Fibroblast of lung (primary cell): ENCODE results near the gene DDX27. TPM values are rescaled to one million over a fixed set of nuclear protein-coding genes. Genes with fewer than 3 reads are reported as not detected.

Experiments
- DNase-seq, 2 donors: peaks; one replicate each; pipeline versions ENCODE4 v3.0.0 to v3.0.0-alpha.2; 2010; ENCODE audit warnings: low read depth in 2 of 2
- H2AFZ ChIP-seq: 2 replicates; pipeline ENCODE4 v1.5.1; 2012; ENCODE audit warnings: low read length, control low read depth, inconsistent platforms
- H3K27ac ChIP-seq: 2 replicates; pipeline ENCODE4 v1.5.1; 2011; ENCODE audit warnings: low read length, control low read depth; ENCODE audit not compliant: insufficient read depth
- H3K27me3 ChIP-seq: 2 replicates; pipeline ENCODE4 v1.5.1; 2011; ENCODE audit warnings: mild to moderate bottlenecking, low read length; ENCODE audit not compliant: control insufficient read depth, insufficient read depth
- H3K36me3 ChIP-seq: 2 replicates; pipeline ENCODE4 v1.5.1; 2011; ENCODE audit warnings: low read length; ENCODE audit not compliant: control insufficient read depth, insufficient read depth
- H3K4me1 ChIP-seq: 2 replicates; pipeline ENCODE4 v1.5.1; 2011; ENCODE audit warnings: low read length; ENCODE audit not compliant: control insufficient read depth, insufficient read depth; ENCODE audit errors: extremely low read depth
- H3K4me2 ChIP-seq: 2 replicates; pipeline ENCODE4 v1.5.1; 2011; ENCODE audit warnings: low read length, control low read depth; ENCODE audit not compliant: insufficient read depth; ENCODE audit errors: extremely low read depth
- H3K4me3 ChIP-seq, 4 experiments: fragments of 200-600 bp in 1 of 4; sonication (generic) in 1 of 4; replicated peaks in 1 of 4; 2 replicates each; pipeline ENCODE4 v1.5.1; 2011 to 2016; ENCODE audit warnings: low read length in 4 of 4, low read depth in 3 of 4, mild to moderate bottlenecking in 3 of 4, control low read depth in 2 of 4, inconsistent platforms in 1 of 4, mixed read lengths in 1 of 4; ENCODE audit not compliant: insufficient read depth in 1 of 4; ENCODE audit errors: control extremely low read depth in 1 of 4
- H3K79me2 ChIP-seq: 2 replicates; pipeline ENCODE4 v1.5.1; 2012; ENCODE audit warnings: mild to moderate bottlenecking, low read length, inconsistent platforms; ENCODE audit not compliant: control insufficient read depth, insufficient read depth
- H3K9ac ChIP-seq: 2 replicates; pipeline ENCODE4 v1.5.1; 2011; ENCODE audit warnings: mild to moderate bottlenecking, low read length, control low read depth; ENCODE audit not compliant: insufficient read depth
- H3K9me3 ChIP-seq: 2 replicates; pipeline ENCODE4 v1.5.1; 2012; ENCODE audit warnings: low read depth, low read length; ENCODE audit not compliant: control insufficient read depth, insufficient read depth
- H4K20me1 ChIP-seq: 2 replicates; pipeline ENCODE4 v1.5.1; 2011; ENCODE audit warnings: low read length; ENCODE audit not compliant: control insufficient read depth, insufficient read depth; ENCODE audit errors: extremely low read depth
- EZH2 ChIP-seq: IDR thresholded peaks from 2 replicates; pipeline ENCODE4 v1.5.1; 2012; ENCODE audit warnings: low read length, control low read depth, mild to moderate bottlenecking; ENCODE audit errors: missing control alignments
- polyA plus RNA-seq, 2 donors: library from polyadenylated mRNA; depleted of rRNA in 1 of 2; stranded (reverse) in 1 of 2; unstranded in 1 of 2; fragments of >200 nt; gene quantifications; 2 replicates each; pipeline ENCODE4 v1.2.1, GENCODE V29; 2011 to 2012; ENCODE audit warnings: missing spikeins in 1 of 2
- total RNA-seq: library from RNA; depleted of rRNA; stranded (reverse); fragments of >200 nt; gene quantifications from 2 replicates; pipeline ENCODE4 v1.2.1, GENCODE V29; 2014
- TF ChIP-seq, protein P1 (sequence below), 2 donors: IDR thresholded peaks in 1 of 2; conservative IDR thresholded peaks in 1 of 2; 1 replicate in 1 of 2; 2 replicates in 1 of 2; pipeline ENCODE4 v1.5.1; 2011 to 2012; ENCODE audit warnings: low read length in 2 of 2, control low read depth in 1 of 2, inconsistent platforms in 1 of 2, low read depth in 1 of 2, mild to moderate bottlenecking in 1 of 2

Gene DDX27
- total and polyA plus RNA-seq, 2 donors (not counting 1 experiment from before 2014, with no cell fraction given), result 24.7 to 32.5 TPM

DNA sequence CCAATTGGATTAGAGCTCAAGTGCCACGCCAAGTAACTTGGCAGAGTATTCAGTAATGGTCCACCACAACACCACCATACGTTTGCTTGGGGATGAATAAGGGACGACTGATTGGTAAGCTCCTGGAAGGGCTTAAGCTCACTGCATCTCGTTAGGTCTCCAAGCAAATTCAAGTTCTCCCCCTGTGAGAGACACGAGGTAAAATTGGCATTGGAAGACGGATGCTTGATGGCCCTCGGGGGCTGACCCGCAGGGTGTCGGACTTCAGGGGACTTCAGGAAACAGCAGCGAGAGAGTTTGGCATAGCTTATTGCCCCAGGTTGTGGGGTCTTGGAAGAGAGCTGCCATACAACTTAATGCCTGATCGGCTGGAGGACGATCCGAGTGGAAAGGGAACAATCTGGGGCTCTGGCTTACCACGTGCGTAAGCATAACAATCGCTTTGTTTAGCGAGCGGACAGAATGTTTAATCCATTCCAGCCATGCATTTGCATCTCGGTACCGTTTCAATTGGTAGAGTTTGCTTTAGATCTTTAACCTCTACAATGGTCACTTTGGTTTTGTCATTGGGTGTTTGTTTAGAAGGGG, 63.5 kb downstream of the DDX27 start:
- Histone ChIP-seq H3K4me1 (peaks cover 1% of the 10 kb centered on the region), H3K4me3 (peak overlapping the region in 3 of 4 experiments; percentile 15 to 100 (median 96)), H2AFZ (no peak overlapping the region), H4K20me1 (peaks cover 10% of the 10 kb centered on the region), H3K79me2 (peaks cover 88% of the 10 kb centered on the region), H3K27ac (no peak overlapping the region), H3K4me2 (peak overlapping the region; percentile 48), H3K9ac (no peak overlapping the region), H3K36me3 (peaks cover 56% of the 10 kb centered on the region), H3K9me3 (peaks cover 16% of the 10 kb centered on the region), H3K27me3 (no peaks in the 10 kb centered on the region)
- no peak for TF ChIP-seq EZH2
- TF ChIP-seq, protein P1, sequence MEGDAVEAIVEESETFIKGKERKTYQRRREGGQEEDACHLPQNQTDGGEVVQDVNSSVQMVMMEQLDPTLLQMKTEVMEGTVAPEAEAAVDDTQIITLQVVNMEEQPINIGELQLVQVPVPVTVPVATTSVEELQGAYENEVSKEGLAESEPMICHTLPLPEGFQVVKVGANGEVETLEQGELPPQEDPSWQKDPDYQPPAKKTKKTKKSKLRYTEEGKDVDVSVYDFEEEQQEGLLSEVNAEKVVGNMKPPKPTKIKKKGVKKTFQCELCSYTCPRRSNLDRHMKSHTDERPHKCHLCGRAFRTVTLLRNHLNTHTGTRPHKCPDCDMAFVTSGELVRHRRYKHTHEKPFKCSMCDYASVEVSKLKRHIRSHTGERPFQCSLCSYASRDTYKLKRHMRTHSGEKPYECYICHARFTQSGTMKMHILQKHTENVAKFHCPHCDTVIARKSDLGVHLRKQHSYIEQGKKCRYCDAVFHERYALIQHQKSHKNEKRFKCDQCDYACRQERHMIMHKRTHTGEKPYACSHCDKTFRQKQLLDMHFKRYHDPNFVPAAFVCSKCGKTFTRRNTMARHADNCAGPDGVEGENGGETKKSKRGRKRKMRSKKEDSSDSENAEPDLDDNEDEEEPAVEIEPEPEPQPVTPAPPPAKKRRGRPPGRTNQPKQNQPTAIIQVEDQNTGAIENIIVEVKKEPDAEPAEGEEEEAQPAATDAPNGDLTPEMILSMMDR (conservative IDR thresholded peaks at IDR 0.05 in 1 of 2, IDR thresholded peaks at IDR 0.05 in 1 of 2; ENCODE audit: low read depth in 1 of 2, low read length in 2 of 2), result no peak
- DNase-seq, result no peak

DNA sequence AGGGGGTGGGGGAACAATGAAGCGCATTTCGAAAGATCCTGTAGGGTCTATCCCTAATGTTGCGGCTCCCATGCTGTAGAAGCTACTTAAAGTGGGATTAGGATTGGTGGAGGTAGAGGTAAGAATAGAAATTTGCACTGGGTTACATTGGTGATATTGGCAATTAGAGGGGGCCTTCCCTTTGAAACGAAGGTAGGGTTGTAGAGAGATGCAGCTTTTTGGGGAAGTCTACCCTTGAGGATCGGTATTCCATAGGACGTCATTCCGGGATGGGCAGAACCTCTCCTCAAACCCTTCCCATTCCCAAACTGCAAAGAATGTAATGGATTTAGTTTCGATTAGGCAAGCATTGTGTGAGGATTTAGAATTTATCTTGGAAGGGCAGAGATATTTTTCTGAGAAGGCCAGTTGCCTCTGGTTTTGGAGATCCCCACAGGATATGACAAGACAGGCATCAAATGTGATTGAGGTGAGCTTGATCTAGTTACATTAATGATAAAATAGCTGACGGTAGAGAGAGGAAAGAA, 64.0 kb downstream of the DDX27 start:
- Histone ChIP-seq H3K9me3 (peaks cover 16% of the 10 kb centered on the region), H3K27me3 (no peaks in the 10 kb centered on the region), H3K79me2 (peaks cover 87% of the 10 kb centered on the region), H2AFZ (no peak overlapping the region), H4K20me1 (peaks cover 12% of the 10 kb centered on the region), H3K9ac (no peak overlapping the region), H3K4me1 (peaks cover 4% of the 10 kb centered on the region), H3K4me2 (peak overlapping the region; percentile 46), H3K4me3 (peak overlapping the region; percentile 4 to 100 (median 52)), H3K27ac (no peak overlapping the region), H3K36me3 (peaks cover 57% of the 10 kb centered on the region)
- DNase-seq, result no peak
- no peak for TF ChIP-seq EZH2
- TF ChIP-seq, protein P1 (conservative IDR thresholded peaks at IDR 0.05 in 1 of 2, IDR thresholded peaks at IDR 0.05 in 1 of 2; ENCODE audit: low read depth in 1 of 2, low read length in 2 of 2), result no peak

DNA sequence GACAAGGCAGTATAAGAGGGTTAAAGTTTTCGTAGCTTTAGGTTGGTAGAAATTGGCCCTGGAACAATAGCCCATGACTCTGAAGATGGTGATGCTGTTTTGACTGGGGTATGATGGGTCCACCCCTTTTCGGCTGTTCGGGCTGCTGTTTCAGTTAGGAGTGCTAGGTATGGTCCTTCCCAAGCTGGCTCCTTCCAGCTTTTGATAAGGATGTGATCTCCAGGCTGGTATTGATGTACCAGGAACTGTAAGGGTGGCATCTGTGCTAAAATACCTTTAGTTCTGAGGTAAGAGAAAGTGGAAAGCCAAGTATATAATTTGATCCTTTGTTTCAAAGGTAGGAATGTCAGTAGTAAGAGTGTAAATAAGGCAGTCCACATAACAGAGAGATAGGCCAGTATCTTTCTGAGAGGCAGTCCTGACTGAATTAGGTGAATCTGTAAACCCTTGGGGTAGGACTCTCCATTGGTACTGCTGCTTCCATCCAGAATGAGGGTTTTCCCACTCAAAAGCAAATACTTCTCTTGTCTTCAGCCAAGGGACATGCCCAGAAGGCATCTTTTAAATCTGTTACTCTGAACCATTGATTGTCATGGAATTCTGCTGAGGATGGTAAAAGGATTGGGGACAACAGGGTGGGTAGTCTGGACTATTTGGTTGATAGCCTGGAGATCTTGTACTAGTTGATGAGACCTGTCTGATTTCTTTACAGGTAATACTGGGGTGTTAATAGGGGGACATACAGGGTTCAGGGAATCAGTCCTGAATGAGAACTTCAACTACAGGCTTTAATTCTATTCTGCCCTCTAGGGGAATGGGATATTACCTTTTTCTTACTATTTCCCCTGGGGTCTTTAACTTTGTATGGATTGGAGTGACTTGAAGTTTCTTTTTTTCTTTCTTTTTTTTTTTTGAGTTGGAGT, 64.7 kb downstream of the DDX27 start:
- Histone ChIP-seq H4K20me1 (peaks cover 12% of the 10 kb centered on the region), H3K9me3 (peaks cover 16% of the 10 kb centered on the region), H3K27ac (no peak overlapping the region), H3K4me3 (peak overlapping the region in 2 of 4 experiments; percentile 96 to 100), H3K4me2 (no peak overlapping the region), H3K36me3 (peaks cover 60% of the 10 kb centered on the region), H2AFZ (no peak overlapping the region), H3K4me1 (peaks cover 4% of the 10 kb centered on the region), H3K79me2 (peaks cover 86% of the 10 kb centered on the region), H3K9ac (no peak overlapping the region), H3K27me3 (no peaks in the 10 kb centered on the region)
- TF ChIP-seq EZH2, result no peak
- TF ChIP-seq, protein P1 (conservative IDR thresholded peaks at IDR 0.05 in 1 of 2, IDR thresholded peaks at IDR 0.05 in 1 of 2; ENCODE audit: low read depth in 1 of 2, low read length in 2 of 2), result no peak
- no peak for DNase-seq
